Uterus (tissue), 2 donors: ENCODE measurements around the gene PSME2.

Experiments used
- POLR2A ChIP-seq, 2 donors: fragments of 450-650 bp; IDR thresholded peaks; one replicate each; pipeline ENCODE4 v1.6.1; 2016; ENCODE audit warnings: antibody characterized with exemption in 2 of 2, mild to moderate bottlenecking in 1 of 2, moderate library complexity in 1 of 2
- TF ChIP-seq, protein P1 (sequence below), 4 experiments: fragments of 200-600 bp in 2 of 4; fragments of 450-650 bp in 2 of 4; sonication (generic) in 2 of 4; IDR thresholded peaks; one replicate each; pipeline ENCODE4 v1.5.1; 2016 to 2019; ENCODE audit warnings: antibody characterized with exemption in 4 of 4, mild to moderate bottlenecking in 2 of 4, moderate library complexity in 1 of 4

- TF ChIP-seq, protein P1, sequence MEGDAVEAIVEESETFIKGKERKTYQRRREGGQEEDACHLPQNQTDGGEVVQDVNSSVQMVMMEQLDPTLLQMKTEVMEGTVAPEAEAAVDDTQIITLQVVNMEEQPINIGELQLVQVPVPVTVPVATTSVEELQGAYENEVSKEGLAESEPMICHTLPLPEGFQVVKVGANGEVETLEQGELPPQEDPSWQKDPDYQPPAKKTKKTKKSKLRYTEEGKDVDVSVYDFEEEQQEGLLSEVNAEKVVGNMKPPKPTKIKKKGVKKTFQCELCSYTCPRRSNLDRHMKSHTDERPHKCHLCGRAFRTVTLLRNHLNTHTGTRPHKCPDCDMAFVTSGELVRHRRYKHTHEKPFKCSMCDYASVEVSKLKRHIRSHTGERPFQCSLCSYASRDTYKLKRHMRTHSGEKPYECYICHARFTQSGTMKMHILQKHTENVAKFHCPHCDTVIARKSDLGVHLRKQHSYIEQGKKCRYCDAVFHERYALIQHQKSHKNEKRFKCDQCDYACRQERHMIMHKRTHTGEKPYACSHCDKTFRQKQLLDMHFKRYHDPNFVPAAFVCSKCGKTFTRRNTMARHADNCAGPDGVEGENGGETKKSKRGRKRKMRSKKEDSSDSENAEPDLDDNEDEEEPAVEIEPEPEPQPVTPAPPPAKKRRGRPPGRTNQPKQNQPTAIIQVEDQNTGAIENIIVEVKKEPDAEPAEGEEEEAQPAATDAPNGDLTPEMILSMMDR (IDR thresholded peaks at IDR 0.05): no peak
- TF ChIP-seq POLR2A (IDR thresholded peaks at IDR 0.05): no peak
These were observed 14.2 kb downstream of the PSME2 start for GRCh38 chr14:24132061-24132685.
